Ovary (tissue), 3 donors: ENCODE results near the gene FOS.

ENCODE experiments used
- CTCF ChIP-seq, 3 donors: fragments of 450-650 bp in 2 of 3; fragments of 200-600 bp in 1 of 3; IDR thresholded peaks; one replicate each; pipeline versions ENCODE4 v1.5.1 to v1.8.0; 2016 to 2022; ENCODE audit warnings: antibody characterized with exemption in 3 of 3, mild to moderate bottlenecking in 1 of 3
- POLR2A ChIP-seq: fragments of 450-650 bp; IDR thresholded peaks from one replicate; pipeline ENCODE4 v1.6.1; 2017; ENCODE audit warnings: antibody characterized with exemption, mild to moderate bottlenecking, moderate library complexity
- donor health status: DM: no; HTN: no; CAD: no.

GRCh38 chr14:75282170-75282554, 3.5 kb downstream of the FOS start:
- TF ChIP-seq CTCF (IDR thresholded peaks at IDR 0.05) (no peak), POLR2A (peak; percentile 26)
